Omental fat pad (tissue), 4 donors: ENCODE results near the gene NME3. TPM values are rescaled to one million over a fixed set of nuclear protein-coding genes. Genes with fewer than 3 reads are reported as not detected.

Experiments
- ATAC-seq: fragments of 150-250 bp; one replicate; pipeline ENCODE4 v1.9.1; 2016; ENCODE audit warnings: mild to moderate bottlenecking, moderate library complexity; ENCODE audit not compliant: low FRiP score
- DNase-seq: peaks from one replicate; pipeline ENCODE4 v3.0.0-alpha.2; 2019; ENCODE audit warnings: low spot score
- CTCF ChIP-seq, 3 donors: fragments of 450-650 bp; IDR thresholded peaks; one replicate each; pipeline ENCODE4 v1.5.1; 2016 to 2017; ENCODE audit warnings: antibody characterized with exemption in 3 of 3, mild to moderate bottlenecking in 3 of 3, moderate library complexity in 2 of 3
- total RNA-seq, 4 donors: library from RNA; depleted of rRNA; stranded (reverse); fragments of >200 nt; gene quantifications; one replicate each; pipeline ENCODE4 v1.1.0, GENCODE V29; 2016

Gene NME3
- total RNA-seq, 4 donors from 2014 or later = 51.4 to 83.2 (median 69.6) TPM

GRCh38 chr16:1746693-1747195 is 24.6 kb downstream of the NME3 start:
- no peak for TF ChIP-seq CTCF (IDR thresholded peaks at IDR 0.05)
- no peak for ATAC-seq
- DNase-seq = no peak

GRCh38 chr16:1745900-1746692 is 25.2 kb downstream of the NME3 start:
- ATAC-seq = no peak
- no peak for DNase-seq
- TF ChIP-seq CTCF (IDR thresholded peaks at IDR 0.05) = no peak

GRCh38 chr16:1745181-1745899 is 26.0 kb downstream of the NME3 start:
- no peak for DNase-seq
- ATAC-seq = no peak

GRCh38 chr16:1744338-1744840 is 27.0 kb downstream of the NME3 start:
- no peak for DNase-seq
- ATAC-seq = no peak
- no peak for TF ChIP-seq CTCF (IDR thresholded peaks at IDR 0.05)

More at GRCh38 chr16:1745181-1745899, 26.0 kb downstream of the NME3 start:
- TF ChIP-seq CTCF (IDR thresholded peaks at IDR 0.05) = no peak

- DNase-seq (no peak), ATAC-seq (no peak)
- TF ChIP-seq CTCF (IDR thresholded peaks at IDR 0.05) = no peak
Measured at GRCh38 chr16:1743376-1744337, 27.7 kb downstream of the NME3 start.

GRCh38 chr16:1741553-1742165 is 29.7 kb downstream of the NME3 start:
- no peak for DNase-seq
- ATAC-seq = no peak
- no peak for TF ChIP-seq CTCF (IDR thresholded peaks at IDR 0.05)
